Caco-2 (cell line): ENCODE measurements around the gene AKR1B1. TPM values are rescaled to one million over a fixed set of nuclear protein-coding genes. Genes with fewer than 3 reads are reported as not detected.

Experiments used
- BruUV-seq: library from RNA; stranded (reverse); fragments of 400-500 nt; replicated peaks from 2 replicates; lab custom pipeline; 2021; lab: Mats Ljungman, UMichigan
- CTCF ChIA-PET: fragments of 300-600 bp; sonication (Branson Sonifier 250); formaldehyde crosslinking; loops from one replicate; lab custom pipeline; 2022; ENCODE audit warnings: antibody characterized with exemption; lab: Charles Lee
- POLR2A ChIA-PET: fragments of 300-600 bp; sonication (Branson Sonifier 250); formaldehyde crosslinking; loops from one replicate; lab custom pipeline; 2022; ENCODE audit warnings: antibody characterized with exemption; lab: Charles Lee
- DNase-seq, 2 experiments: peaks; one replicate each; pipeline versions ENCODE4 v3.0.0 to v3.0.0-alpha.2; 2020 to 2022
- H3K27me3 ChIP-seq: replicated peaks from 2 replicates; pipeline ENCODE4 v1.6.0; 2011; ENCODE audit warnings: low read length; ENCODE audit not compliant: control insufficient read depth, insufficient read depth
- H3K36me3 ChIP-seq: 2 replicates; pipeline ENCODE4 v1.5.1; 2011; ENCODE audit warnings: low read length; ENCODE audit not compliant: control insufficient read depth, insufficient read depth
- H3K4me1 ChIP-seq: fragments of 250-450 bp; sonication (Bioruptor Pico); 2 replicates; pipeline ENCODE4 v1.5.1; 2020; ENCODE audit warnings: mild to moderate bottlenecking
- H3K4me3 ChIP-seq: 2 replicates; pipeline ENCODE4 v1.5.1; 2011; ENCODE audit warnings: low read depth, mild to moderate bottlenecking, control low read depth, low read length
- H3K9me3 ChIP-seq: fragments of 250-450 bp; sonication (Bioruptor Pico); 2 replicates; pipeline ENCODE4 v1.5.1; 2020; ENCODE audit warnings: mild to moderate bottlenecking, moderate library complexity
- H3K27ac Mint-ChIP-seq: one replicate; pipeline ENCODE4 v1.8.0; 2022; ENCODE audit warnings: mixed read lengths; ENCODE audit not compliant: unreplicated experiment
- H3K27me3 Mint-ChIP-seq: one replicate; pipeline ENCODE4 v1.8.0; 2022; ENCODE audit warnings: mixed read lengths; ENCODE audit not compliant: insufficient read depth, unreplicated experiment
- H3K36me3 Mint-ChIP-seq: one replicate; pipeline ENCODE4 v1.8.0; 2022; ENCODE audit warnings: mild to moderate bottlenecking, mixed read lengths; ENCODE audit not compliant: insufficient read depth, unreplicated experiment
- H3K4me1 Mint-ChIP-seq: one replicate; pipeline ENCODE4 v1.8.0; 2022; ENCODE audit warnings: low read depth, mixed read lengths; ENCODE audit not compliant: unreplicated experiment
- H3K4me3 Mint-ChIP-seq: one replicate; pipeline ENCODE4 v1.8.0; 2022; ENCODE audit warnings: mild to moderate bottlenecking, moderate library complexity, mixed read lengths; ENCODE audit not compliant: unreplicated experiment
- H3K9me3 Mint-ChIP-seq: one replicate; pipeline ENCODE4 v1.8.0; 2022; ENCODE audit warnings: mixed read lengths; ENCODE audit not compliant: unreplicated experiment
- intact Hi-C: fragments of 100-400 bp; cut with micrococcal nuclease; formaldehyde crosslinking; loops from one replicate; pipeline ENCODE4 v1.10.0; 2022; ENCODE audit not compliant: unreplicated experiment
- total RNA-seq: library from RNA; stranded (reverse); gene quantifications from 2 replicates; pipeline ENCODE4 v1.2.3, GENCODE V29; 2022
- TF ChIP-seq, protein P1 (sequence below), 2 experiments: fragments of 200-600 bp in 1 of 2; IDR thresholded peaks; 1 replicate in 1 of 2; 2 replicates in 1 of 2; pipeline versions ENCODE4 v1.5.1 to v1.8.0; 2011 to 2022; ENCODE audit warnings: antibody characterized with exemption in 1 of 2, control low read depth in 1 of 2, inconsistent platforms in 1 of 2, low read depth in 1 of 2, low read length in 1 of 2, mild to moderate bottlenecking in 1 of 2, moderate library complexity in 1 of 2; ENCODE audit not compliant: insufficient read depth in 1 of 2, severe bottlenecking in 1 of 2, unreplicated experiment in 1 of 2

The AKR1B1 gene
- total RNA-seq, 1 experiment from 2014 or later: 58.6 TPM

DNA sequence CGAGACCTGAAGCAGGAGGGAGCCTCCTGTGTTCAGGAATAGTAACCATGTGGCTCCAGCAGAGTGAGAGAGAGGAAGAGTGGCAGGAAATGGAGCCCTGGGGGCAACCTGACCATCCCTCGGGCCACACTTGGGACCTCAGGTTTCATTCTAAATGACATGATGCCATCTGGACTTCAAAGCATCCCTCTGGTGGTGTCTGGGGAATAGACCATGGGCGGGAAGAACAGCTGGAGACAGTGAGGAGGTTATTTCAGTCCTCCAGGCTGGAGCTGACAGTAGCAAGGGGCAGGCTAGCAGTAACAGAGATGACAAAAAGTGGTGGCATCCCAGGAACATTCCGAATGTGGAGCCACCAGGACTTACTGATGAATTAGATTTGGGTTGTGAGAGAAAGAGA is 44.8 kb downstream of the AKR1B1 start:
- Histone ChIP-seq H3K4me3 (no peak overlapping the region), H3K9me3 (no peaks in the 10 kb centered on the region), H3K4me1 (no peaks in the 10 kb centered on the region), H3K36me3 (no peaks in the 10 kb centered on the region), H3K27me3 (no peaks in the 10 kb centered on the region)
- Mint-ChIP-seq H3K36me3 (no peaks in the 10 kb centered on the region), H3K4me1 (no peaks in the 10 kb centered on the region), H3K9me3 (no peaks in the 10 kb centered on the region), H3K27ac (no peak overlapping the region), H3K4me3 (no peak overlapping the region), H3K27me3 (peaks cover 10% of the 10 kb centered on the region)
- BruUV-seq: no TSS peak
- TF ChIP-seq, protein P1, sequence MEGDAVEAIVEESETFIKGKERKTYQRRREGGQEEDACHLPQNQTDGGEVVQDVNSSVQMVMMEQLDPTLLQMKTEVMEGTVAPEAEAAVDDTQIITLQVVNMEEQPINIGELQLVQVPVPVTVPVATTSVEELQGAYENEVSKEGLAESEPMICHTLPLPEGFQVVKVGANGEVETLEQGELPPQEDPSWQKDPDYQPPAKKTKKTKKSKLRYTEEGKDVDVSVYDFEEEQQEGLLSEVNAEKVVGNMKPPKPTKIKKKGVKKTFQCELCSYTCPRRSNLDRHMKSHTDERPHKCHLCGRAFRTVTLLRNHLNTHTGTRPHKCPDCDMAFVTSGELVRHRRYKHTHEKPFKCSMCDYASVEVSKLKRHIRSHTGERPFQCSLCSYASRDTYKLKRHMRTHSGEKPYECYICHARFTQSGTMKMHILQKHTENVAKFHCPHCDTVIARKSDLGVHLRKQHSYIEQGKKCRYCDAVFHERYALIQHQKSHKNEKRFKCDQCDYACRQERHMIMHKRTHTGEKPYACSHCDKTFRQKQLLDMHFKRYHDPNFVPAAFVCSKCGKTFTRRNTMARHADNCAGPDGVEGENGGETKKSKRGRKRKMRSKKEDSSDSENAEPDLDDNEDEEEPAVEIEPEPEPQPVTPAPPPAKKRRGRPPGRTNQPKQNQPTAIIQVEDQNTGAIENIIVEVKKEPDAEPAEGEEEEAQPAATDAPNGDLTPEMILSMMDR (IDR thresholded peaks at IDR 0.05; ENCODE audit: insufficient read depth in 1 of 2, low read depth in 1 of 2, low read length in 1 of 2, severe bottlenecking in 1 of 2, unreplicated experiment in 1 of 2): no peak
- DNase-seq: no peak
- CTCF ChIA-PET: no interaction called here
- intact Hi-C loops: no loop called here
- POLR2A ChIA-PET: no interaction called here

DNA sequence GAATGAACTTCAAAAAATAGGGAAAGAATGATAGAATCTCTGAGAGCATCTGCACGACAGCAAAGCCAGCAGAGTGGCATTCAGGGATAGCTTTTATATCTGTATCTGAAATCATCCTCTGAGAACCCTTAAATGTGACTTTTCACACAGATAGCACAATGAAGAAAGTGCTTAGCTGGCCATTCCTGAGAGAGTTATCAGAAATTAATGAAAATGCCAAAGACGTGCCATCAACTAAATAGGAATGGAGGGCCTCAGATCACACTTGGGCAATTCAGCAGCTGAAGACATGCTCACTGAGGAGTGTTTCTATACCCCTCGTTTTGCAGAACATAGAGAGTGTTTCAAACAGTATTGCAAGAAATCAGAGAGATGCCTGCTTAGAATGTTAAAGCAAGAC is 51.6 kb downstream of the AKR1B1 start:
- no TSS peak for BruUV-seq
- CTCF ChIA-PET: no interaction called here

DNA sequence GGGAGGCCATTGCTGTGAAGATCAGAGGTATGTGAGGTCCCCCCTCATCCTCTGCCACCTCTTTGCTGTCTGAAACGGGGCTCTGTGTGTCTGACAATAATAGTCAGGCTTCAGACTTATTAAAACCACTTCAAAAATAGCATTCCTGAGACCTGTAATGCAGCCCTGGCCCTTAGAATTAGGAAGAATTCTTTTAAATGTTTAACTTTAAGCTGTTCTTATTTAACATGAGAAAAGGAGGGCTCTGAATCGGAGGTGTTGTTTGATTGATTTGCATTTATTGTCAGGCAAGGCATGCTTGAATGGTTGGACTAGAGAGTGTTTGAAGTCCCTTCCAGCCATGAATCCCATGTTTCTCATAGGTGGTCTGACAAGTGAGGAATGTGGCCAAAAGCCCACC is 52.5 kb downstream of the AKR1B1 start:
- H3K4me3 ChIP-seq: no peak overlapping the region
- no peak overlapping the region for H3K4me3 Mint-ChIP-seq
- H3K27ac Mint-ChIP-seq: no peak overlapping the region
- ChIA-PET CTCF (no interaction called here), POLR2A (no interaction called here)
- H3K4me1 ChIP-seq: no peaks in the 10 kb centered on the region
- no peaks in the 10 kb centered on the region for H3K27me3 ChIP-seq
- no peaks in the 10 kb centered on the region for H3K9me3 Mint-ChIP-seq
- no peak for DNase-seq
- no TSS peak for BruUV-seq
- no peaks in the 10 kb centered on the region for H3K36me3 Mint-ChIP-seq
- H3K27me3 Mint-ChIP-seq: peaks cover 12% of the 10 kb centered on the region
- H3K36me3 ChIP-seq: no peaks in the 10 kb centered on the region
- intact Hi-C loops: no loop called here
- TF ChIP-seq, protein P1 (IDR thresholded peaks at IDR 0.05; ENCODE audit: insufficient read depth in 1 of 2, low read depth in 1 of 2, low read length in 1 of 2, severe bottlenecking in 1 of 2, unreplicated experiment in 1 of 2): no peak
- H3K9me3 ChIP-seq: no peaks in the 10 kb centered on the region
- no peaks in the 10 kb centered on the region for H3K4me1 Mint-ChIP-seq

More for the DNA sequence above, 51.6 kb downstream of the AKR1B1 start:
- Mint-ChIP-seq H3K27me3 (peaks cover 12% of the 10 kb centered on the region), H3K4me3 (no peak overlapping the region), H3K9me3 (no peaks in the 10 kb centered on the region), H3K27ac (no peak overlapping the region), H3K4me1 (no peaks in the 10 kb centered on the region), H3K36me3 (no peaks in the 10 kb centered on the region)
- H3K4me1 ChIP-seq: no peaks in the 10 kb centered on the region
- TF ChIP-seq, protein P1 (IDR thresholded peaks at IDR 0.05; ENCODE audit: insufficient read depth in 1 of 2, low read depth in 1 of 2, low read length in 1 of 2, severe bottlenecking in 1 of 2, unreplicated experiment in 1 of 2): no peak
- H3K9me3 ChIP-seq: no peaks in the 10 kb centered on the region
- H3K27me3 ChIP-seq: no peaks in the 10 kb centered on the region
- intact Hi-C loops: no loop called here
- H3K4me3 ChIP-seq: no peak overlapping the region
- POLR2A ChIA-PET: no interaction called here
- no peaks in the 10 kb centered on the region for H3K36me3 ChIP-seq
- no peak for DNase-seq
